ENCODE data around the gene WDR91.
"Not testable (repeated sequence)": the region's sequence is repeated elsewhere in the genome, so short reads cannot be mapped to it uniquely, and the experiment has no call there.

Gene WDR91

GRCh38 chr7:135175931-135176330 is 35.4 kb downstream of the WDR91 start:
- DNase-seq = no peak

DNA sequence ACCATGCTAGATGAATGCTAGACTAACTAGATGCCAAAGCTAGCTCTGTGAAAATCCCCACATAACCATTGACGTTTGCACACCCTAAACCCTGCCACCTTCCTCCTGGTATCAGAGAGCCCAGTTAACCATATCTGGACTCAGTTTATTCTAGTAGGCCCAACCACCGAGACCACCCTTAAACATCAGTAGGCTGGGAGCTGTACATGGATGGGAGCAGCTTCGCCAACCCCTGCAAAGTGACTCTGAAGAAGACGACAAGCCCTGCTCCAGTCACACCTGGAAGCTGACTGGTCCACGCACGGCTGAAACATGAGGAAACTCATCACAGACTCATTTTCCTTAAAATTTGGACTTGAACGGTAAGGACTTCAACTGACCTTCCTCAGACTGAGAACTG is 36.4 kb downstream of the WDR91 start:
- DNase-seq = no peak

DNA sequence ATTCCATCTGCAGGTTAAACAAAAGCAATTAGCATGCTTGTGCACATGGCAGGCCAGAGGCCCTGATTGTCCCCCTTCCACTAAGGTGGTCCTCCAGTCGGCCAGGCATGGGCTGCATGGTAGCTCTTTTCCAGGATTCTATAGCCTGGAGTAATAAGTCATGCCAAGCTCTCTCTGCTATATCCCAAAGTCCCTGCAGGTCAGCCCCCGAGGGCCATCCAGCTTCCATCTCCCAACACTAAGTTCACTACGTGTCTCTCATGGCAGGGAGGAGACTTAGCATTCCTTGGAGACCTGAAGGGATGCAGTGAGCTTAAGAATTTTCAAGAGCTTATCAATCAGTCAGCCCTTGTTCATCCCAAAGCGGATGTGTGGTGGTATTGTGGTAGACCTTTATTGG is 37.4 kb downstream of the WDR91 start:
- DNase-seq = not testable (repeated sequence)

- DNase-seq = not testable (repeated sequence)
Measured at GRCh38 chr7:135171581-135172291, 39.6 kb downstream of the WDR91 start.

DNA sequence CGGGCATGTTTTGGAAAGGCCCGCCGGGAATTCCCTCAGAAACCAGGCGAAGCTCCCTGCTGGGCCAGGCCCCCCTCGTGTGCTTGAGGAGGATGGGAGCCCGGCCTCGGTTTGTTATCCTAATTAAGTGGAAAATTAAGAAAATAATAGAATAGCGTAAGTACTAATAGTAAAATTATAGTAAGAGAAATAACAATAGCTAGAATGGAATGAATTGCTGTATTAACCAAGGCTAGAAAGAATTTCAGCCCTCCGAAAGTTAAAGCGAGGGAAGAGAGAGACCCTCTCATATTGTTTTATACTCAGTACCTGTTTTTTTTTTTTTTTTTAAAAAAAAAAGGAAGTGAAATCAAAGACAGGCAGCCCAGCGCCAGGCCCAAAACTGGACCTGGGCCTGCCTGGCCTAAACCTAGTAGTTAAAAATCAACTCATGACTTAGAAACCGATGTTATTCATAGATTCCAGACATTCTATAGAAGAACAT is 40.3 kb downstream of the WDR91 start:
- not testable (repeated sequence) for DNase-seq

- peak; percentile 89 for DNase-seq
Measured at GRCh38 chr7:135170274-135170997, 40.9 kb downstream of the WDR91 start, which contains the start of gene CYREN. CYREN (minus strand) TSS chr7:135170707; CDS start chr7:135168922, 1,785 bp downstream.

DNA sequence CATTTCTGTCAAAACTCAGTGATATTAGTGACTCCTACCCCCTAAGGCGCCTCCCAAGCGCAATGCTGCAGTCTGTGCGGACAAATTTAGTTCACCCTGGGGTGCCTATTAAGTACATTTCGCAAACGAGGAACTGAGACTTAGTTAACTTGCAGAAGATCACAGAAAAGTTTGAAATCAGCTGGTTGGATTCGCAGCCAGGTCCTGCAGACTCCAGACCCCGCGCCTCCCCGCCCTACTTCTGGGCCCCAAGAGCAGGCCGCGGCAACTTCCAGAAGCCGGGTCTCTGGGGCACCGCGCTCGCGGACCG is 41.4 kb downstream of the WDR91 start:
- no peak for DNase-seq

- no peak for DNase-seq
Measured at GRCh38 chr7:135169141-135169963, 42.0 kb downstream of the WDR91 start.

- no peak for DNase-seq
Measured at GRCh38 chr7:135168489-135169140, 42.7 kb downstream of the WDR91 start.

DNA sequence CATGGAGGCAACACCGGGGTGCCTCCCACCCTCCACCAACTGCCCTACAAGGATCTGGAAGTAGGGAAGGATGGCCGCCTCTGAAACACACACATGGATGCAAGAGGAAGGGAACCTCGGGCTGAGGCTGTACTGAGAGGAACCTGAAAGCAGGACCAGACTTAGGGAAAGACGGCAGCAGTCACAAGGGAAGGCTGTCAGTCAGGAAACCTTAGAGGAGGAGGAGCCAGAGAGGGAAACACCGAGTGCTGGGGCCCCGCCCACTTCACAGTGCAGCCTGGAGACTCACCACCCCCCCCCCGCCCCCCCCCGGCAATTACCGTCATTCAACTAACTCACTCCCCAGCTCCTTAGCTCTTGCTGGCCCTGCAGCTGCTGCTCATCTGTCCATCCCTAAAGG is 43.3 kb downstream of the WDR91 start:
- no peak for DNase-seq

- no peak for DNase-seq
Measured at GRCh38 chr7:135167365-135167917, 43.9 kb downstream of the WDR91 start.

DNA sequence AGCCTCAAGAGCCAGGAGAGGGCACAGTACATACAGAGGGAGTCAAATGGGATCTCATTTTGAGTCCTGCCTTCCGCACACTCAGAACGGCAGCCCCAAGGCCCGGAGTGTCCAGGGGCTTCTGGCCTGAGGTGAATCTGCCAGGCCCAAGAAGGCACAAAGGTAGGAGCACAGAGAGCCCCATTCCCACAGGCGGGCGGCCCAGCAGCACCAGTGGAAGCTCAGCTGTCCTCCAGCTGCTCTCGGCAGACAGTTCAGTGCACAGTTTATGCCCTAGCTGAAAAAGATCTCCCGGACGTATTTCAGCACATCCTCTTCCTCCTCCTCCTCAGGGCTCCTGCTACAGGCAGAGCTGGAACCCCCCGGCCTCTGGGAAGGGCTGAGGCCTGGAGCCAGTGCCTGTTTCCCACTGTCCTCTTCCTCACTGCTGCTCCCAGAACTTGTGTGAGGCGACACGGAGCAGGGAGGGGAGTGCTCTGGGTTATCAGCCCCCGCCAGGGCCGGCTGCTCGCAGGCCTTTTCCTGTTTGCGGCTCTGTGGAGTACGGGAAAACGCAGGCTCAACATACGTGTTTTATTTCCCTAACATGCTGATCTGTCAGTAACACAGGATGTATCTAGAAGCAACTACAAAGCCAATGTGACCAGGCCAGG is 44.9 kb downstream of the WDR91 start:
- no peak for DNase-seq

DNA sequence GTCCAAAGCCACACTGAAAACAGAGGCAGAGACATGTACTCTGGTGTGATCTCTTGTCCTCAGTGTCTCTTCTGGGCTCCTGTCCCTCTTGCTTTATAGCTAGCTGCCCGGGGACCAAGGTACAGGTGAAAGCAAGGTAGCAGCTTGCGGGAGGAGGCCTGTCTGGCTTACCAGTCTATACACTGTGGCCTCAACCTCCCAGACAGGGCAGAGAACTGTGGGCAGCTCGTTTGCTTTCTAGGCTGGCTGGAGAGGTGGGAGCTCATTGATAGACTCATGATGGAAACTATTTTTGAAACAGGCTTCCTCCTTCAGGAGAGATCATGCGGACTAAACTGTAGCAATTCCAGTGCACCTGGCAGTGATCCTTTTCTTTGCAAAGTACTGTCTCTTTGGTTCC is 45.5 kb downstream of the WDR91 start:
- no peak for DNase-seq

- DNase-seq = no peak
Measured at GRCh38 chr7:135164357-135165061, 46.8 kb downstream of the WDR91 start.

DNA sequence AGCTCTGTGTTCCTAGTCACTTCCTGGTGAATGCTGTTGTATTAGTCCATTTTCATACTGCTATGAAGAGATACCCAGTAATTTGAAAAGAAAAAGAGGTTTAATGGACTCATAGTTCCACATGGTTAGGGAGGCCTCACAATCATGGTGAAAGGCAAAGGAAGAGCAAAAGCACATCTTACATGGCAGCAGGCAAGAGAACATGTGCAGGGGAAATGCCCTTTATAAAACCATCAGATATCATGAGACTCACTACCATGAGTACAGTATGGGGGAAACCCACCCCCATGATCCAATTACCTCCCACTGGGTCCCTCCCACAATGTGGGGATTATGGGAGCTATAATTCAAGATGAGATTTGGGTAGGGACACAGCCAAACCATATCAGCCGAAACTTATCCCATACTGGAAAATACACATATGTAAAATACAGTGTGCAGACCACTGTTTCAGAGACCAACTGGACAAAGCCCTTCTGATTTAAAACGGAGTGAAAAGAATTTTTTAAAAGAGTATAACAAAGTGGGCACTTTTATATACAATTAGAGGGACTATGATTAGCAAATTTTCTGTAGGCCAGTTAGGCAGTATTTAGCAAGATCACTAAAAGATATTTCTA is 48.8 kb downstream of the WDR91 start:
- no peak for DNase-seq

DNA sequence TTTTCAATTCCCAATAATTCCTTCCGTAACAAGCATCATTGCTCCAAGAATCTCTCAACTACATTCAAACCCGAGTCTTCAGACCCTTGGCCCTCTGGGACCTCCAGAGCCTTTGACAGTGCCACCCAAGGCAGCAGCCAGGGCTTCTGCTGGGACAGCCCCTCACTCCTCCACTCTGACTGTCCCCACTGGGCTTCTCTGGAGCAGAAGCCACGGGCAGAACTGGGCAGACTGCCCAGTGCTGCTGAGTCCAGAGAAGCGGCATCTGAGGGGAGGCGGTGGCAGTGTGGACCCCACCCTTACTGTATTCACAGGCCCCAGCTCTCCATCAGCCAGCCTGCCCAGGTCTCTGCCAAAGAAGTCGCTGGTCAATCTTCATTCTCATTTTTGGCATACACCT is 49.7 kb downstream of the WDR91 start:
- no peak for DNase-seq

- no peak for DNase-seq
Measured at GRCh38 chr7:135160858-135161653, 50.3 kb downstream of the WDR91 start.

DNA sequence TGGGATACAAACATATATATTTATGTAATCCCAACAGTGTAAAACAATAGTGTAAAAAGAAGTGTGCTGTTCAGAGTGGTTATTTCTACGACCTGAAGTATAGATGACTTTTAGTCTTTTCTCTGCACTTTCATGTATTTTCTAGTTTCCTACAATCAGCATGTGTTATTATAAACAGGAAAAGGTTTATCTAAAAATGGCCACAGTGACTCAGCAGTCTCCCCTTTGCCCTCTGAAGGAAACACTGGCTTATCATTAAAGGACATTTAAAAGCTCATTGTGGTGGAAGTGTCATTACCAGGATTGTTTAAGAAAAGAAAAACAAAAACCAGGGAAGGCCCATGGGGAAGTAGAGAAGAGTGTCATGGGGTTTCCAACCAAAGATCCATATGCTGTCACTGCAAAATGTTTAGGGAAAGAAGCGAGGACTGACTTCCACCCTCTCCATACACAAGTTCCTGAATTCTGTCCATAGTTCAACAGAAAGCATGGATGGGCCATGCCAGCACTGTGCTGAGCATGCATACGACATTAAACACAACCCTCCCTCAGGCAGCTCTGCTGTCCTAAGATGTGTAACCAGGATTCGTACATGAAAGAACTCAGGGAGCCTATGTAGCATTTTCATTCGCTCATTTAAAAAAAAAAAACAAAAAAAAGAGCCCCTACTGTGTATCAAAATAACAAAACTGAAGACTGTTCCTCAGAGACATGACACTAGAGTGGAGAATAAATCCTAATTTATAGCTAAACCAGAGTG is 51.0 kb downstream of the WDR91 start:
- no peak for DNase-seq

DNA sequence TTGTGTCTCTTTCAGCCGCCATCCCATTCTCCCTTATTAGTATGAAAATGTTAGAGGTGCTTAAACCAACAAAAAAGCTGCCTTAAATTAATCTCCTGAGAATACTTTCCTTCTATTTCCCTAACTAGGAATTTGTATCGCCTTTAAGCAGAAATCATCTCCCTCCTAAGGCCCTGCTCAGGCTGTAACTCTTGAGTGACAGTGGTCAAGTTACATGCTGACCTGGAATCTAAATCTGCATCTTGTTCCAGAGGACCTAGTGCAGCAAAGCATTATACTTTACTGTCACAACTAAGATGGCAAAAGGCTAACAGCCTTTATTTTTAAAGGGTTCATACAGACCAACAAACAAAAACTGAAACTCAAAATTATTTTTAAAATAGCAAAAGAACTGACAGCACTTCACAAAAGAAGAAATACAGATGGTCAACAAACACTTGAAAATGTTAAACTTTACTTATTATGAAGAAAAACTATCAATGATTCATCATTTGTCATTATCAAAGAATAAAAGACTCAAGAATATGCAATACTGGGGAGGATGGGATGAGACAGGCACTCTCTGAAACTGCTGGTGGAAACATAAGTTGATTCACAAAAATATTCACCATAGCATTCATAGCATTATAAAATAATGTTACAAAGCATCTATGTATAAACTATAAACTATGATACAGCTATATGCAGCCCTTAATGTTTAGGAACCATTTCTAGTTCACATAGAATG is 51.8 kb downstream of the WDR91 start:
- no peak for DNase-seq
